ENCODE measurements around the gene GARIN1A.
A peak's percentile ranks its signal among the peaks of the same experiment; 100 is the strongest.

- TF ChIP-seq, protein P1, sequence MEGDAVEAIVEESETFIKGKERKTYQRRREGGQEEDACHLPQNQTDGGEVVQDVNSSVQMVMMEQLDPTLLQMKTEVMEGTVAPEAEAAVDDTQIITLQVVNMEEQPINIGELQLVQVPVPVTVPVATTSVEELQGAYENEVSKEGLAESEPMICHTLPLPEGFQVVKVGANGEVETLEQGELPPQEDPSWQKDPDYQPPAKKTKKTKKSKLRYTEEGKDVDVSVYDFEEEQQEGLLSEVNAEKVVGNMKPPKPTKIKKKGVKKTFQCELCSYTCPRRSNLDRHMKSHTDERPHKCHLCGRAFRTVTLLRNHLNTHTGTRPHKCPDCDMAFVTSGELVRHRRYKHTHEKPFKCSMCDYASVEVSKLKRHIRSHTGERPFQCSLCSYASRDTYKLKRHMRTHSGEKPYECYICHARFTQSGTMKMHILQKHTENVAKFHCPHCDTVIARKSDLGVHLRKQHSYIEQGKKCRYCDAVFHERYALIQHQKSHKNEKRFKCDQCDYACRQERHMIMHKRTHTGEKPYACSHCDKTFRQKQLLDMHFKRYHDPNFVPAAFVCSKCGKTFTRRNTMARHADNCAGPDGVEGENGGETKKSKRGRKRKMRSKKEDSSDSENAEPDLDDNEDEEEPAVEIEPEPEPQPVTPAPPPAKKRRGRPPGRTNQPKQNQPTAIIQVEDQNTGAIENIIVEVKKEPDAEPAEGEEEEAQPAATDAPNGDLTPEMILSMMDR (IDR thresholded peaks at IDR 0.05): peak in 2 of 6 experiments; percentile 26 to 37
- no peak for TF ChIP-seq POLR2A (IDR thresholded peaks at IDR 0.05)
Observed at GRCh38 chr7:128672927-128673517, 930 bp downstream of the GARIN1A start.
